Measurements from ENCODE around the gene NLRP3. TPM values are rescaled to one million over a fixed set of nuclear protein-coding genes. Genes with fewer than 3 reads are reported as not detected.
"Not testable (repeated sequence)": the region's sequence is repeated elsewhere in the genome, so short reads cannot be mapped to it uniquely, and the experiment has no call there.

NLRP3 gene
- total RNA-seq, 3 donors from 2014 or later = 0.55 to 1.5 (median 0.89) TPM

- TF ChIP-seq CTCF (IDR thresholded peaks at IDR 0.05) = no peak
- ATAC-seq (no peak), DNase-seq (no peak)
- Histone ChIP-seq H3K4me3 (no peak overlapping the region), H3K4me1 (ENCODE audit: low read depth) (no peaks in the 10 kb centered on the region), H3K9me3 (no peaks in the 10 kb centered on the region), H3K36me3 (ENCODE audit: low read depth) (no peaks in the 10 kb centered on the region)
- intact Hi-C loops (cut with DNase I, micrococcal nuclease) = no loop called here
Measured at GRCh38 chr1:247469141-247469535, 53.2 kb downstream of the NLRP3 start.

DNA sequence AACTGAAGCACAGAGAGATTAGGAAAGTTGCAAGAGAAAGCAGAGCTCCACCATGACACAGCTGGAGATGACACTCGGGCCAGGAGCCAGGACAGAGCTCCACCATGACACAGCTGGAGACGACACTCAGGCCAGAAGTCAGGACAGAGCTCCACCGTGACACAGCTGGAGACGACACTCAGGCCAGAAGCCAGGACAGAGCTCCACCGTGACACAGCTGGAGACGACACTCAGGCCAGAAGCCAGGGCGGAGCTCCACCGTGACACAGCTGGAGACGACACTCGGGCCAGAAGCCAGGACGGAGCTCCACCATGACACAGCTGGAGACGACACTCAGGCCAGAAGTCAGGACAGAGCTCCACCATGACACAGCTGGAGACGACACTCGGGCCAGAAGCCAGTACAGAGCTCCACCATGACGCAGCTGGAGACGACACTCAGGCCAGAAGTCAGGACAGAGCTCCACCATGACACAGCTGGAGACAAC is 55.0 kb downstream of the NLRP3 start:
- H3K4me3 ChIP-seq; intact Hi-C loops (cut with DNase I, micrococcal nuclease); H3K36me3 ChIP-seq (ENCODE audit: low read depth); ATAC-seq; H3K4me1 ChIP-seq (ENCODE audit: low read depth); DNase-seq; H3K9me3 ChIP-seq: not testable (repeated sequence)

GRCh38 chr1:247471445-247472016 is 55.6 kb downstream of the NLRP3 start:
- intact Hi-C loops (cut with DNase I, micrococcal nuclease) = no loop called here
- TF ChIP-seq CTCF (IDR thresholded peaks at IDR 0.05) = no peak
- Histone ChIP-seq H3K9me3 (no peaks in the 10 kb centered on the region), H3K36me3 (ENCODE audit: low read depth) (no peaks in the 10 kb centered on the region), H3K4me3 (no peak overlapping the region), H3K4me1 (ENCODE audit: low read depth) (no peaks in the 10 kb centered on the region)
- no peak for DNase-seq
- ATAC-seq = no peak

DNA sequence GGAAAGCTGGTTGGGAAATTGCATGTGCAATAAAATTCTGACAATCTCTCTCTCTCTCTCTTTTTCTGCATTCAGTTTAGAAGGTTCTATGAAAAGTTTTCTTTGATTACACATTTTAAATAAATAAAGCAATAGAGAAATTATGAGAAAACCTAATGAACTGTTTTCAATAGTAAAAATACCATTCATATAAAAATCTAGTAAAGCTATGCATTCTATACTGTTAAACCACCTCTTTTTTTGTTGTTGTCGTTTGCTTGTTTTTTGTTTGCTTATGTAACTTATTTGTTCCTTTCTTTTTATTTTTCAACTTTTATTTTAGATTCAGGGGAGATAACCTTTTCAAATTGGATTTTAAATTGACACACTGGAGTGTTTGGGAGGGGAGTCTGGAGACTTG is 56.1 kb downstream of the NLRP3 start:
- no peak for ATAC-seq
- Histone ChIP-seq H3K4me1 (ENCODE audit: low read depth) (no peaks in the 10 kb centered on the region), H3K9me3 (no peaks in the 10 kb centered on the region), H3K4me3 (no peak overlapping the region), H3K36me3 (ENCODE audit: low read depth) (no peaks in the 10 kb centered on the region)
- TF ChIP-seq CTCF (IDR thresholded peaks at IDR 0.05) = no peak
- intact Hi-C loops (cut with DNase I, micrococcal nuclease) = no loop called here
- DNase-seq = no peak

DNA sequence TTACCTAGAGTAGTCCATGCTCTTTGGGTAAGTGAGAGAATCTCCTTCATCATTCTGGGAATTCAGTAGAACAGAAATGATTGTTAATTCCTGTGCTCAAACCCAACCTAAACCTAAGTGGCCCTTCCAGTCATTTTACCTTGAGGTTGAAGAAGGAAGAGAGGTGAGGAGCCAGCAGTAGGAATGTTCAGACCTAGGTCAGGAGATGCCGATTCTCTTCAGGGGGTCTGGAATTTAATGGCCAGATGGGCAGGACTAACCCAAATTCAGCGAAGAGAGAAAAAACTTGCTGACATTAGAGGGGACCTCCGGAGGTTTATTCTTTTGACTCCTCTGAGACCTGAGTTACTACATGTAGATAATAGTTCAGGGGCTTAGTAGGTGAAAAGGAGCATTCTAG is 58.4 kb downstream of the NLRP3 start:
- no peak for ATAC-seq
- Histone ChIP-seq H3K4me3 (no peak overlapping the region), H3K36me3 (ENCODE audit: low read depth) (no peaks in the 10 kb centered on the region), H3K4me1 (ENCODE audit: low read depth) (no peaks in the 10 kb centered on the region), H3K9me3 (no peaks in the 10 kb centered on the region)
- TF ChIP-seq CTCF (IDR thresholded peaks at IDR 0.05) = no peak
- intact Hi-C loops (cut with DNase I, micrococcal nuclease) = no loop called here
- DNase-seq = no peak

DNA sequence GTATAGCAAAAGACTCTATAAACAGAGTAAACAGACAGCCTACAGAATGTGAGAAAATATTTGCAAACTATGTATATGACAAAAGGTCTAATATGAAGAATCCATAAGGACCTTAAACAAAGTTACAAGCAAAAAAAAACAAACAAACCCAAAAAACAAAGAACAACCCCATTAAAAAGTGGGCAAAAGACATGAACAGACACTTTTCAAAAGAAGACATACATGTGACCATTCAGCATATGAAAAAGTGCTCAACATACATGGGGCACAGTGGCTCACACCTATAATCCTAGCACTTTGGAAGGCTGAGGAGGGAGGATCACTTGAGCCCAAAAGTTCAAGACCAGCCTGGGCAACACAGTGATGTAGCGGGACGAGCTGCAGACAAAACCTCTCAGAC is 59.8 kb downstream of the NLRP3 start:
- Histone ChIP-seq H3K4me1 (ENCODE audit: low read depth) (no peaks in the 10 kb centered on the region), H3K4me3 (no peak overlapping the region), H3K36me3 (ENCODE audit: low read depth) (no peaks in the 10 kb centered on the region), H3K9me3 (no peaks in the 10 kb centered on the region)
- DNase-seq (no peak), ATAC-seq (no peak)
- intact Hi-C loops (cut with DNase I, micrococcal nuclease) = no loop called here
- TF ChIP-seq CTCF (IDR thresholded peaks at IDR 0.05) = no peak

DNA sequence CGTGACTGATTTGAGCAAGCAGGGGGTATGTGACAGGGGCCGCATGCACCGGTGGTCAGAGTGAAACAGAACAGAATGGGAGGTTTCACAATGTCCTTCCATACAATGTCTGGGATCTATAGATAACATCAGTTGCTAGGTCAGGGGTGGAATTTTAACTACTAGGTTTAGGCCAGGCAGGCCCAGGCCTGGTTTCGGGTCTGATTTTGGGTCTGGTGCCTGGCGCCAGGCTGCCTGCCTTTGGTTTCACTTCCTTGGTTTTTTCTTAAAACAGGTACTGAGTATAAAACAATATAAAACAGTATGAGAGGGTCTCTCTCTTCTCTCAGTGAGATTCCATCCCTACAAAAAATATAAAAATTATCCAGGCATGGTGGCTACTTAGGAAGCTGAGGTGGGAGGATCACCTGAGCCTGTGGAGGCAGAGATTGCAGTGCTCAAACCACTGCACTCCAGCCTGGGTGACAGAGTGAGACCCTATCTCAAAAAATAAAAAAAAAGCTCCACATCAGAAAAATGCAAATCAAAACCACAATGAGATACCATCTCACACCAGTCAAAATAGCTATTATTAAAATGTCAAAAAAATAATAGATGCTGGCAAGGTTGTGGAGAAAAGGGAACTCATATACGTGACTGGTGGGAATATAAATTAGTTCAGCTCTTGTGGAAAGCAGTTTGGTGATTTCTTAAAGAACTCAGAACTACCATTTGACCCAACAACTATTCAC is 60.5 kb downstream of the NLRP3 start:
- ATAC-seq; H3K9me3 ChIP-seq; H3K4me3 ChIP-seq; H3K4me1 ChIP-seq (ENCODE audit: low read depth); H3K36me3 ChIP-seq (ENCODE audit: low read depth); DNase-seq; intact Hi-C loops (cut with DNase I, micrococcal nuclease): not testable (repeated sequence)
